PC-3 (cell line): Measurements from ENCODE around the gene NAA60. TPM values are rescaled to one million over a fixed set of nuclear protein-coding genes. Genes with fewer than 3 reads are reported as not detected.
A peak's percentile ranks its signal among the peaks of the same experiment; 100 is the strongest.

ENCODE experiments used
- ATAC-seq: fragments of 200-7000 bp; cut with Tn5 transposase; 2 replicates; pipeline ENCODE4 v1.9.1; 2020; ENCODE audit warnings: mild to moderate bottlenecking, moderate library complexity
- BruUV-seq: library from RNA; stranded (reverse); fragments of 400-500 nt; replicated peaks from 2 replicates; lab custom pipeline; 2021; lab: Mats Ljungman, UMichigan
- CTCF ChIA-PET: fragments of 300-600 bp; sonication (Branson Sonifier 250); formaldehyde crosslinking; loops from one replicate; lab custom pipeline; 2022; ENCODE audit warnings: antibody characterized with exemption; lab: Charles Lee
- POLR2A ChIA-PET: fragments of 300-600 bp; sonication (Branson Sonifier 250); formaldehyde crosslinking; loops from one replicate; lab custom pipeline; 2022; ENCODE audit warnings: antibody characterized with exemption; ENCODE audit not compliant: unreplicated experiment; lab: Charles Lee
- DNase-seq: peaks from one replicate; pipeline ENCODE4 v3.0.0-alpha.2; 2015
- H2AFZ ChIP-seq: fragments of 300-600 bp; sonication (generic); 2 replicates; pipeline ENCODE4 v1.6.0; 2016; ENCODE audit warnings: antibody characterized with exemption, low read length
- H3F3A ChIP-seq: fragments of 300-600 bp; sonication (generic); one replicate; pipeline ENCODE4 v1.6.0; 2017; ENCODE audit warnings: antibody characterized with exemption, low read length, control low read depth, mild to moderate bottlenecking; ENCODE audit not compliant: unreplicated experiment
- H3K27ac ChIP-seq: fragments of 300-600 bp; sonication (generic); 2 replicates; pipeline ENCODE4 v1.5.1; 2016; ENCODE audit warnings: mild to moderate bottlenecking, low read length
- H3K27me3 ChIP-seq: fragments of 300-600 bp; sonication (generic); 2 replicates; pipeline ENCODE4 v1.6.1; 2016; ENCODE audit warnings: low read length, mixed read lengths
- H3K36me3 ChIP-seq: fragments of 300-600 bp; sonication (generic); 2 replicates; pipeline ENCODE4 v1.6.1; 2016; ENCODE audit warnings: low read depth, mixed run types, low read length, mixed read lengths
- H3K4me1 ChIP-seq: fragments of 300-600 bp; sonication (generic); 2 replicates; pipeline ENCODE4 v1.5.1; 2016; ENCODE audit warnings: low read length; ENCODE audit not compliant: insufficient read depth
- H3K4me2 ChIP-seq: fragments of 300-600 bp; sonication (generic); 2 replicates; pipeline ENCODE4 v1.6.0; 2016; ENCODE audit warnings: low read length
- H3K4me3 ChIP-seq: fragments of 300-600 bp; sonication (generic); 2 replicates; pipeline ENCODE4 v1.5.1; 2016; ENCODE audit warnings: mild to moderate bottlenecking, low read length, mixed read lengths
- H3K79me2 ChIP-seq: fragments of 300-600 bp; sonication (generic); 2 replicates; pipeline ENCODE4 v1.6.1; 2017; ENCODE audit warnings: low read length, mixed read lengths
- H3K9ac ChIP-seq: fragments of 300-600 bp; sonication (generic); 2 replicates; pipeline ENCODE4 v1.6.0; 2016; ENCODE audit warnings: mild to moderate bottlenecking, low read length
- H3K9me2 ChIP-seq: fragments of 300-600 bp; sonication (generic); replicated peaks from 2 replicates; pipeline ENCODE4 v1.6.1; 2016; ENCODE audit warnings: mixed run types, low read length, mixed read lengths
- H3K9me3 ChIP-seq: fragments of 300-600 bp; sonication (generic); 2 replicates; pipeline ENCODE4 v1.6.1; 2016; ENCODE audit warnings: low read length, mixed read lengths
- H4K20me1 ChIP-seq: fragments of 300-600 bp; sonication (generic); 2 replicates; pipeline ENCODE4 v1.6.1; 2016; ENCODE audit warnings: low read length, mixed read lengths
- EZH2 ChIP-seq: fragments of 300-600 bp; sonication (generic); IDR thresholded peaks from one replicate; pipeline ENCODE4 v1.6.1; 2017; ENCODE audit warnings: antibody characterized with exemption, mild to moderate bottlenecking, low read length; ENCODE audit not compliant: unreplicated experiment
- EZH2phosphoT487 ChIP-seq: fragments of 300-600 bp; sonication (generic); IDR thresholded peaks from 2 replicates; pipeline ENCODE4 v1.6.1; 2018; ENCODE audit warnings: mild to moderate bottlenecking, antibody characterized with exemption, low read length, borderline replicate concordance
- intact Hi-C: fragments of 100-400 bp; cut with micrococcal nuclease; formaldehyde crosslinking; loops from 2 replicates; pipeline ENCODE4 v1.9.0; 2023
- total RNA-seq: library from RNA; depleted of rRNA; stranded (reverse); fragments of >200 nt; gene quantifications from 2 replicates; pipeline ENCODE4 v1.2.3, GENCODE V29; 2014
- TF ChIP-seq, protein P1 (sequence below): fragments of 300-600 bp; sonication (generic); conservative IDR thresholded peaks from 2 replicates; pipeline ENCODE4 v1.5.1; 2017; ENCODE audit warnings: antibody characterized with exemption, low read depth, mild to moderate bottlenecking, low read length

The NAA60 gene
- total RNA-seq, 1 experiment from 2014 or later, result 7.6 TPM

GRCh38 chr16:3400779-3401688 lies 42.4 kb upstream of the NAA60 start, which contains the start of the genes ZNF174 and ZSCAN32:
Gene ZNF174, plus strand, starts transcription at chr16:3401215. Its CDS starts 790 bp downstream, at chr16:3402005.
Gene ZSCAN32, minus strand, starts transcription at chr16:3401004. Its CDS starts 3,447 bp downstream, at chr16:3397557.
- no TSS peak for BruUV-seq
- Histone ChIP-seq H3K27me3 (no peaks in the 10 kb centered on the region), H3K9me3 (no peaks in the 10 kb centered on the region; the same call in 1 of the 2 replicates), H4K20me1 (no peaks in the 10 kb centered on the region), H3K4me3 (peak within 1 kb of the TSS; percentile 99), H3F3A (no peaks in the 10 kb centered on the region), H3K36me3 (peaks cover 43% of the 10 kb centered on the region), H3K9ac (peak within 1 kb of the TSS; percentile 91), H2AFZ (peak within 1 kb of the TSS; percentile 95), H3K4me2 (peak within 1 kb of the TSS; percentile 88), H3K79me2 (peaks cover 28% of the 10 kb centered on the region), H3K4me1 (no peaks in the 10 kb centered on the region), H3K27ac (peak within 1 kb of the TSS; percentile 8; the same call in 1 of the 2 replicates), H3K9me2 (no peaks in the 10 kb centered on the region)
- intact Hi-C loops, result loop anchor here (1.0 to 2.0 kb wide), 2 partner anchors 58 to 118 kb away; partner anchors contain the start of gene ZNF263
- ChIA-PET CTCF (no interaction called here), POLR2A (interaction anchor here (0.6 kb wide), 1 partner anchor 36 kb away, joined by 7 read pairs; no protein-coding TSS in a partner anchor)
- peak; percentile 97 for ATAC-seq
- DNase-seq, result peak; percentile 97
- TF ChIP-seq, protein P1, sequence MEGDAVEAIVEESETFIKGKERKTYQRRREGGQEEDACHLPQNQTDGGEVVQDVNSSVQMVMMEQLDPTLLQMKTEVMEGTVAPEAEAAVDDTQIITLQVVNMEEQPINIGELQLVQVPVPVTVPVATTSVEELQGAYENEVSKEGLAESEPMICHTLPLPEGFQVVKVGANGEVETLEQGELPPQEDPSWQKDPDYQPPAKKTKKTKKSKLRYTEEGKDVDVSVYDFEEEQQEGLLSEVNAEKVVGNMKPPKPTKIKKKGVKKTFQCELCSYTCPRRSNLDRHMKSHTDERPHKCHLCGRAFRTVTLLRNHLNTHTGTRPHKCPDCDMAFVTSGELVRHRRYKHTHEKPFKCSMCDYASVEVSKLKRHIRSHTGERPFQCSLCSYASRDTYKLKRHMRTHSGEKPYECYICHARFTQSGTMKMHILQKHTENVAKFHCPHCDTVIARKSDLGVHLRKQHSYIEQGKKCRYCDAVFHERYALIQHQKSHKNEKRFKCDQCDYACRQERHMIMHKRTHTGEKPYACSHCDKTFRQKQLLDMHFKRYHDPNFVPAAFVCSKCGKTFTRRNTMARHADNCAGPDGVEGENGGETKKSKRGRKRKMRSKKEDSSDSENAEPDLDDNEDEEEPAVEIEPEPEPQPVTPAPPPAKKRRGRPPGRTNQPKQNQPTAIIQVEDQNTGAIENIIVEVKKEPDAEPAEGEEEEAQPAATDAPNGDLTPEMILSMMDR, result no peak
- TF ChIP-seq EZH2phosphoT487, result no peak
- TF ChIP-seq EZH2, result no peak

GRCh38 chr16:3401719-3402397 lies 41.6 kb upstream of the NAA60 start:
- peak; percentile 7 for DNase-seq
- POLR2A ChIA-PET, result interaction anchor here (0.6 kb wide), 1 partner anchor 37 kb away, joined by 7 read pairs; no protein-coding TSS in a partner anchor

More at GRCh38 chr16:3401719-3402397, 41.6 kb upstream of the NAA60 start:
- Histone ChIP-seq H3K36me3 (peaks cover 47% of the 10 kb centered on the region), H3F3A (no peaks in the 10 kb centered on the region), H3K9me3 (no peaks in the 10 kb centered on the region; the same call in 1 of the 2 replicates), H4K20me1 (no peaks in the 10 kb centered on the region), H3K9me2 (no peaks in the 10 kb centered on the region), H3K9ac (peak overlapping the region; percentile 81), H3K79me2 (peaks cover 28% of the 10 kb centered on the region), H3K27ac (no peak overlapping the region), H3K4me3 (peak overlapping the region; percentile 99), H3K27me3 (no peaks in the 10 kb centered on the region), H3K4me1 (no peaks in the 10 kb centered on the region), H3K4me2 (peak overlapping the region; percentile 88), H2AFZ (peak overlapping the region; percentile 94)
- TF ChIP-seq EZH2 (no peak), EZH2phosphoT487 (no peak)
- TF ChIP-seq, protein P1, result no peak
- ATAC-seq, result no peak
- TSS peak; percentile 59 for BruUV-seq
- CTCF ChIA-PET, result no interaction called here
- intact Hi-C loops, result loop anchor here (1.0 to 2.0 kb wide), 2 partner anchors 57 to 119 kb away; partner anchors contain the start of gene ZNF263
